ENCODE results near the gene SLC7A6OS.
A peak's percentile ranks its signal among the peaks of the same experiment; 100 is the strongest.

The SLC7A6OS gene

DNA sequence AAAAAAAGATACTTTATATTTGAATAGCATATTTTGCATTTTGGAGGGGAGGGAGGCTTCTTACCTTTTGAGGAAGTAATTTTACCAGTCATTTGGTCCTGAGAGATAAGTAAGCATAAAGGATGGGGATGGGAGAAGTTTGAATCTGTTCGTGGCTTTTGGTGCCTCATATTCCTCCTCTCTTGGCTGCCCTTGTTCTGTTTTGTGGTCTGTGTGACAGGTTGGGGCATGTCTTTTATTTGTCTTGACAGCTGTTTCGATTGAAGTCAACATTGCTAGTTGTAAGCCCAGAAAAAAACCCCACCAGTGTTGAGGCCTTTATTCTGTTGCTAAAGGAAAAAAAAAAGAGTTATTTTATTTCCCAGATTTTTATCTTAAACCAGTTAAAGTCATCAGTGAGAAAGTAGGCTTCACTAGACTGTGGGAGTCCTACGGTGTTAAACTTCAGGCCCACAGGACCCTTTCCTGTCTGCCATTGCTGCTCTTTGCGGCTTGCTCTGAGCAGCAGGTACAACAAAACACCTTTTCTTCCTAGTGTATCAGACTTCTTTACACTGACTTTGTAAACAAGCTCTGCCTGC, 35.0 kb downstream of the SLC7A6OS start:
- DNase-seq: no peak

- no peak for DNase-seq
These were observed 36.3 kb downstream of the SLC7A6OS start for GRCh38 chr16:68274441-68274840.

GRCh38 chr16:68273896-68274295, 36.9 kb downstream of the SLC7A6OS start:
- DNase-seq: no peak

DNA sequence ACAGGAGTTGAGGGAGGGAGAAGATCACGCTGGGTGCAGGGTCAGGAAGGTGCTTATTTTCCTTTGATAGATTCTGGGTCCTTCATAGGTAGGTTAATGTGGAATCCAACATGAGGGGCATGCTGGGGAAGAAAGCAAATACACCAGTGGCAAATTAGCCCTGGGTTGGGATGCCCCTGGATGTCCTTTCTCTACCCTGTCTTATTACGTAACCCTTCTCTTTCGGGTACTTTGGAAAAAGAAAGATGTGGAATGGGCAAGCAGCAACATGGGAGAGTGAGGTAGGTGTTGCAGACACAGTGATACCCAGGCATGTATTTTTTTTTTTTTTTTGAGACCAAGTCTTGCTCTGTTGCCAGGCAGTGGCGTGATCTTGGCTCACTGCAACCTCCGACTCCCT, 37.3 kb downstream of the SLC7A6OS start:
- DNase-seq: no peak

DNA sequence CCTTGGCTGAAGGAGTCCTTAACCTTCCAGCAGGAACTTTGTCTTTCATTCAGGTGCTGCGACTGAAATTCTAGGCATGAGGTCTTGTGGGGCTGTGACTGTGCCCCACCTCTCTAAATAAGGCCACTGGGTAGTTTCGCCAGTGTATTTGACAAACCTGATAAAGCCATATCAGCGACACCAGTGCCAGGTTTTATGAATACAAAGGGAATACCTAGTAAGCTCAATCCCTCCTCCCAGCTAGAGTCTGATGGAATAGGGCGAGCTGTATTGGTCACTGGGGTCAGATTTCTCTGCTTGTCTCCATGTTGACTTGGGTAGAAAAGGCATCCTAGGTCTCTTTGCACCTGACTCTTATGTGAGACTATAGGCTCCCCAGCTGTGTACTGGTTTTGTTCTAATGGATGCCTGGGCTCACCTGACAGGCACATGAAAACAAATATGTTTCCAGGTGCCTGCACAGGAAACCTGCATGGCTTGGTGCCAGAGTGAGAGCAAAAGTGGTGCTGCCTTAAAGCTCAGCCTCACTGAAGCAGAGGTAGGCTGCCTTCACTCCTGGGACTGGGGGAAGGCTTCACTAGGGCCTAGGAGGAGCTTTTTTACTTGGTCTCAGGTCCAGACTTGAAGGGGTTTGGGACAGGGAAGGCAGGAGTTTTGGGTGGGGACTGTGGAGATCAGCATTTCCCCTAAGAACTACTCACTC, 38.1 kb downstream of the SLC7A6OS start:
- DNase-seq: no peak

GRCh38 chr16:68270353-68270752, 40.4 kb downstream of the SLC7A6OS start:
- no peak for DNase-seq

DNA sequence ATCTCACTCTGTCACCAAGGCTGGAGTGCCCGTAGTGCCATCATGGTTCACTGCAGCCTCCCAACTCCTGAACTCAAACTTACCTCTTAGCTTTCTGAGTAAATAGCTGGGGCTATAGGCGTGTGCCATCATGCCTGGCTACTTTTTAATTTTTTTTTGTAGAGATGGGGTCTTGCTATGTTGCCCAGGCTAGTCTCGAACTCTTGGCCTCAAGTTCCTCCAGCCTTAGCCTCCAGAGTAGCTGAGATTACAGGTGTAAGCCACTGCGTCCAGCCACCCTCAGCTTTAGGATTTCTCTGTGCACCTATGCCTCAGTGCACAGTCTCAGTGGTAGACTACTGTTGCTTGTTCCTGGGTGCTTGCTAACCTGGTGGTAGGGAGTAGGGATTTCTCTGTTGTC, 41.0 kb downstream of the SLC7A6OS start:
- no peak for DNase-seq

GRCh38 chr16:68267612-68268405, 42.9 kb downstream of the SLC7A6OS start:
- DNase-seq: no peak

DNA sequence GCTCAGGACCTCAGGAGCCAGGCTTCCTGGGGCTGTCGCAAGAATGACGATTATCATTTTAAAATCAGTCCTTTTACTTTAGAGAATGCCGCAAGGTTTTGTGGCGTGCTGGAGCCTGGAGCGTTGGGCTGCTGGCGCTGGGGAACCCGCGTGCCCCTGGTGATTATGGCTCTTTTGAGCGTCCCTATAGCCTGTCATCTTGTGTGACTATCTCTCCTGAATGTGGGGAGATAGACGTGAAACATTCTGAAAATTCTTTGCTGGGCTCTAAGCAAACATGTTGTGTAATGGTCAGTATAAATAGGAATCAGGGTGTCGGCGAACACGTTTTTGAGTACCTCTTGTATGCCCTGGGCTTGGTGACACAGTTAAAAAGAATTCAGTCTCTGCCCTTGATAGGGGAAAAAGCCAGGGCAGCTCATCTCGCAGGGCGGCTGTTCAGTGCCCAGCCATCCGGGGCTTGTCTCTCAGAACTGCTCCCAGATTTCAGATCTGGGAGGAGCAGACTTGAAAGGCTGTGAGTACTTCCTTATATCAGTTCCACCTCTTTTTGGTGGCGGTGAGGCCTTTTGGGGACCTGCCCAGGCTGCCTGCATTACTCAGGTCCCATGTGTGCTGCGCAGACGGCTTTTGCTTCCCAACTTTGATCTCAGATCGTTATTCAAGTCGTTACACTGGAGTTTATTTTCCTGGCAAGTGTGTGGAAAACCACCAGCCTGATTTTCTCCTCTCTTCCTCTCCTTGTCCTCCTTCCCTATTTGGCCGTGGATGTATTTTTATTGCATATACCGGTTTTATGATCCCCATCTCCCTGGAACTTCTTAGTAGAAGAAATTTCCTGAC, 45.4 kb downstream of the SLC7A6OS start:
- no peak for DNase-seq

DNA sequence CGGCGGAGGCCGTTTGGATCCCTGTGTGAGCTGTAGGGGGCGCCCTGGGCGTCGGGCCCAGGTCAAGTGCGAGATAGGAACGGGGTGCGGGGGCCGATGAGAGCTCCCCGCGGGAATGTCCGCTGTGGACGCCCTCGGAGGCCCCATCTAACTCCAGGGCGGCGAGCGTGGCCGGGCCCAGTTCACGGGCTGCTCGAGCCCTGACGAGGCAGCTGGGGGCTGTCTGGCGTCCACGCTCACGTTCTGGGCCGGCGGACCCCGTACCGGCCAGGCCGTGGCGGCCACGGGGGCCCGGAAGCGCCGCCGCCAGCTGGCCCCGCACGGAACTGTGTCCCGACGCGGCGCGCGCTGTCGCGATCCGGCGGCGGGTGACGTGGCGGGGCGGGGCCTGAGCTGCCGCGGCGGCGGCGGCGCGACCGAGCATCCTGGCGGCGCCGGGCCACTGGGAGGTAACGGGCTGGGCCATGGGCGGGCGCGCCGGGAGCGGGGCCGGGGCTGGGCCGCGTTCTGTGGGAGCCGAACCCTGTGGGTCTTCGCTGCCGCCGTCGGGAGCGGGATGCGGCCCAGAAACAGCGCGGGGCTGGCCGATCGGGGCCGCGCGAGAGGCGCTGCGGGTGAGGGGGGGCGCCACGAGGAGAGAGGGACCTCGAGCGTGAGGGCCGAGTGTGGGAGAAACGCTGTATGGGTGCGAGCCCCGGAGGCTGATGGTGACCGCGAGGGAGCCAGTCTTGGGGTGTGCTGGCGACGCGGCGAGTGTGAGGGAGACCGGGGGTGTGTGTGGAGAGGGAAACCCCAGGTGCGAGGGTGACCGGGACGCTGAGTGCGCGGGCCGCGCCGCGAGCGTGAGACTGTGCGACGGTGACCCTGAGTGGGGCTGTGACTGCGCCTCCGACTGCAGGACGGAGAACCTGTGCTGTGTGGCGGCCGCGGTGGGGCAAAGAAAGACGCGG, 46.3 kb downstream of the SLC7A6OS start, which contains the start of gene SLC7A6:
Gene SLC7A6, plus strand, starts transcription at position 399 of the 950 bp plus-strand sequence. CDS start 10,201 bp downstream, outside the sequence.
- DNase-seq: peak; percentile 26

DNA sequence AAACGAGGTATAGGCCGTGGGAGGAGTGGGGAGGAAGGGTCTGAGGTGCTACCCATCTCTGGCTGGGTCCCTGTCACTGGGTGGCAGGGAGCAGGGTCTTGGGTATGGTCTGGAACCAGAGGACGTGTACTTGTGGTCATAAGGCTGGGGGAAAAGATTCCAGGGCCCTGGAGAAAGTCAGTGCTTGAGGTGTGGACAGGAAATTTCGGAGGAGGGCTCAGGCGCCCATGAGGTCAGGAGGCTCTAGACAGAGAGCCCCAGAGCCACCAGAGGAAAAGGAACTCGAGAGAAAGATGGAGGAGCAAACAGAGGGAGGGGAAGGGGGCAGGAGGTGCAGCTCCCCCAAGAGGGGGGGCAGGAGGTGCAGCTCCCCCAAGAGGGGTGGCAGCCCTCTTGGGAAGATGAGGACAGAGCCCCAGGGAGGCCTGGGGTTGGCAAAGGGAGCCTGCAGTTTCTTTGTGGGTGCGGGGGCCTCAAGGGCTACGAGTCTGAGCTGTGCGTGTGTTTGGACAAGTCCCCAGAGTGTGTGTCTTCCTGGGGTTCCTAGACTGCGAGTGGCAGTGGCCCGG, 47.1 kb downstream of the SLC7A6OS start:
- no peak for DNase-seq

DNA sequence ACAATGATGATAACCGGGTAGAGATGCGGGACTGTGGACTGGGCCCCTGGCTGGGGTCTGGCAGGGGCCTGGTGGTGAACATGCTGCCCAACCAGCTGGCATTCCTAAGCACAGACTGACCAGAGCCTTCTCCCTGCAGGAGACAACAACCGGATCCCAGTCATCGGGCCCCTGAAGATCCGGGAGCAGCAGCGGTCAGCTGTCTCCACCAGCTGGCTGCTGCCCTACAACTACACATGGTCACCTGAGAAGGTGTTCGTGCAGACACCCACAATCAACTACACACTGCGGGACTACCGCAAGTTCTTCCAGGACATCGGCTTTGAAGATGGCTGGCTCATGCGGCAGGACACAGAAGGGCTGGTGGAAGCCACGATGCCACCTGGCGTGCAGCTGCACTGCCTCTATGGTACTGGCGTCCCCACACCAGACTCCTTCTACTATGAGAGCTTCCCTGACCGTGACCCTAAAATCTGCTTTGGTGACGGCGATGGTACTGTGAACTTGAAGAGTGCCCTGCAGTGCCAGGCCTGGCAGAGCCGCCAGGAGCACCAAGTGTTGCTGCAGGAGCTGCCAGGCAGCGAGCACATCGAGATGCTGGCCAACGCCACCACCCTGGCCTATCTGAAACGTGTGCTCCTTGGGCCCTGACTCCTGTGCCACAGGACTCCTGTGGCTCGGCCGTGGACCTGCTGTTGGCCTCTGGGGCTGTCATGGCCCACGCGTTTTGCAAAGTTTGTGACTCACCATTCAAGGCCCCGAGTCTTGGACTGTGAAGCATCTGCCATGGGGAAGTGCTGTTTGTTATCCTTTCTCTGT, 51.5 kb downstream of the SLC7A6OS start:
- DNase-seq: no peak

GRCh38 chr16:68257906-68258800, 52.6 kb downstream of the SLC7A6OS start:
- no peak for DNase-seq

DNA sequence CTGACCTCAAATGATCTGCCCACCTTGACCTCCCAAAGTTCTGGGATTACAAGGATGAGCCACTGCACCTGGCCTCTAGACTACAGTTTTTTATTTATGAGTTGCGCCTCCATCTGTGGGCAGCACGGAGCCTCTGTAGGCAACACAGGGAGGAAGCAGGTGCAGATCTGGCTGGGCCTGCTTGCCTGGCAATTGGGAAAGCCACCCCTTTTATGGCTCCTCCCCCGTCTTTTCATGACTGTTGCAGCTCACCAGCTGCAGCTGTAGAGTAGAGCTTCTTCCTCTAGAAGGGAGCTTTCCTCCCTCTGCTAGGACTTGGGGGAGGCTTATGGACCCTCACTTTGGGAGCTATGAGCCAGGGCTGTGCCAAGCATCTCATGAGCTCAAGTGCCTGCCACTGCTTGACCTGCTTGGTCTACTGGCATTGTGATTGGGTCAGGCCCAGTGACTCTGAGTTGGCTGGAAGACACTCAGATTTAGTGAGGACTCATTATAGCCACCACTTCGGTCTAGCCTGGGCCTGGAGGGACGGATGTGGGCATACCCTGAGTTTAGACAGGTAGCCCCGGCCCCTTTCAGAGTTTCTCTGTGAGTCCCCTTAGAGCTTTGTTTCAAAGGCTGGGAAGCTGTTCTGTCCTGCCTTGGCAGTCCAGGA, 53.4 kb downstream of the SLC7A6OS start:
- no peak for DNase-seq

- no peak for DNase-seq
These were observed 55.0 kb downstream of the SLC7A6OS start for GRCh38 chr16:68255712-68256111.

GRCh38 chr16:68253721-68254120, 57.0 kb downstream of the SLC7A6OS start:
- DNase-seq: no peak

- DNase-seq: no peak
These were observed 58.4 kb downstream of the SLC7A6OS start for GRCh38 chr16:68252383-68252782.

DNA sequence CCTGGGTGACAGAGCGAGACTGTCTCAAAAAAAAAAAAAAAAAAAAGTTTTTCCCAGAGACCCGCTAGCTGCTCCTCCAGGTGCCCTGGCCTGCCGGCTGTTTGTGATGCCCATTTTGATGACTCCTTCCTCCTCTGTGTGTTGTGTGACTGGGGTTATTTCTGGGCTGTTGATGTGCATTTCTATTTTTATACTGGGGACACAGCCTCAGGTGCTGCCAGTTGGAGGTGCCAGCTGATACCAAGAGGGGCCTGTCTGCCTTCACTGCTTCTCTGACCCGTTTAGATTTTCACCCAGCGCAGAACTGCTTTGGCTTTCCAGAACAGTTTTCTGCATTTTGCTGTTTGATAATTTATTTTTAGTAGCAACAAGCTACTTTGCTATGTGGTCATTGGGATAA, 58.9 kb downstream of the SLC7A6OS start:
- DNase-seq: no peak

DNA sequence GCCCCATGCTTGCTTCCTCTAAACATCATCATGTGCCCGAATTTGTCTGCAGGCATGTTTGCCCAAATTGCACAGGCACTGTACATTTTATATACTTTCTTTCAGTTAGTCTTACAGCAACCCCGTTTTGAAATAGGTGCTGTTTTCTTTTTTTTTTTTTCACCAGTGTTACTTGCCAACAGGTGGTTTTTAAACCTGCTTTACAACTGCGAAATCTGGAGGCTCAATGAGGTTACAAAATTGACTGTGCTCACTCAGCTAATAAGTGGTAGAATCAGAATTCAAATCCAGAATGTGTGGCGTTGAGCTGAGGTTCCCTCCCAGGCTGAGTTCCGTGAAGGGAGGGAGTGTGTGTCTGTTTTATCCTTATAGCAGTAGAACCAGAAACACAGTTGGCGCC, 59.8 kb downstream of the SLC7A6OS start:
- DNase-seq: no peak
